Subcutaneous adipose tissue (tissue), 4 donors: ENCODE measurements around the gene ASPG. TPM values are rescaled to one million over a fixed set of nuclear protein-coding genes. Genes with fewer than 3 reads are reported as not detected.

ENCODE experiments used
- CTCF ChIP-seq: fragments of 450-650 bp; IDR thresholded peaks from one replicate; pipeline ENCODE4 v1.5.1; 2016; ENCODE audit warnings: low read depth, mild to moderate bottlenecking, control low read depth, antibody characterized with exemption, moderate library complexity
- total RNA-seq, 4 donors: library from RNA; depleted of rRNA; stranded (reverse); fragments of >200 nt; gene quantifications; one replicate each; pipeline ENCODE4 v1.1.0, GENCODE V29; 2016

ASPG gene
- total RNA-seq, 4 donors from 2014 or later = 1.5 TPM; not detected in 3

- no peak for TF ChIP-seq CTCF
Measured at GRCh38 chr14:104117341-104118005, 32.0 kb downstream of the ASPG start.

GRCh38 chr14:104118006-104118844 is 32.7 kb downstream of the ASPG start:
- TF ChIP-seq CTCF = no peak

GRCh38 chr14:104119119-104119487 is 33.6 kb downstream of the ASPG start:
- no peak for TF ChIP-seq CTCF

- no peak for TF ChIP-seq CTCF
Measured at GRCh38 chr14:104119488-104120251, 34.2 kb downstream of the ASPG start.

- TF ChIP-seq CTCF = no peak
Measured at GRCh38 chr14:104120281-104120741, 34.8 kb downstream of the ASPG start.

DNA sequence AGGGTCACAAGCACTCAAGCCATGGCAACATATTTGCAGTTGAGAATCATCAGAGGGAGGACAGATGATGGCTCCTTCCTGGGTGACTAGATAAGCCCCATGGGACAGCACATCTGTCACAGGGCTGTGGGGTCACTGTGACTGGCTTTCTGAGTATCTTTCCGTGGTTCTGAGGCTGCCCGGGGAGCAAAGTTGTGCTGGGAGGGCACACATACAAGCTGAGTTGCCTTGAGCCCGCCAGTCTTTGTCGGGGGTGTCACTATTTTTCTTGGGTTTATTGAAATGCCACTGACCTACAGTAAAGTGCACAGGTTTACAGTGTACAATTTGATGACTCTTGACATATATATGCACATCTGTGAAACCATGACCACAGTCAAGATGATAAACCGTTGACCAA is 35.6 kb downstream of the ASPG start:
- no peak for TF ChIP-seq CTCF

DNA sequence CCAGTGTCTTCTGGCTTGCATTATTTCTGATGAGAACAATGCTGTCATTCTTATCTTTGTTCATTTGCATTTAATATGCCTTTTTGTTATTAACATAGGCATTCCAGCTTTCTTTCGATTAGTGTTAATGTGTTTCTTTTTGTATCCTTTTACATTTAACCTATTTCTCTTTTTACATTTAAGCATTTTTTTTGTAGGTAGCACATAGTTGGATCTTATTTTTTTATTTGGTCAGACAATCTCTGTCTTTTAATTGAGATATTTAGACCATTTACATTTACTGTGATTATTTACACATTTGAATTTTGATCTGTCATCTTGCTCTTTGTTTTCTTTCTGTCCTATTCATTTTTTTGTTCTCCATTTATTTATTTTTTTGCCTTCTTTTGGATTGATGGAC is 38.4 kb downstream of the ASPG start:
- TF ChIP-seq CTCF = no peak
